HG02588 (cell line): ENCODE data around the gene CHN2.

ENCODE experiments used
- ATAC-seq: cut with Tn5 transposase; IDR thresholded peaks from one replicate; pipeline ENCODE4 v1.9.1; 2021; ENCODE audit warnings: mild to moderate bottlenecking, moderate library complexity; ENCODE audit not compliant: unreplicated experiment

The CHN2 gene

GRCh38 chr7:29304756-29305155, 110.2 kb downstream of the CHN2 start:
- ATAC-seq = no peak

- ATAC-seq = no peak
These were observed 111.9 kb downstream of the CHN2 start for GRCh38 chr7:29306319-29306991.

- ATAC-seq = no peak
These were observed 113.8 kb downstream of the CHN2 start for GRCh38 chr7:29308424-29308823.

- no peak for ATAC-seq
These were observed 114.7 kb downstream of the CHN2 start for GRCh38 chr7:29309041-29309854.

- no peak for ATAC-seq
These were observed 116.0 kb downstream of the CHN2 start for GRCh38 chr7:29310625-29311024.

- no peak for ATAC-seq
These were observed 116.7 kb downstream of the CHN2 start for GRCh38 chr7:29311314-29311713.

- ATAC-seq = no peak
These were observed 119.6 kb downstream of the CHN2 start for GRCh38 chr7:29314148-29314547.

- ATAC-seq = no peak
These were observed 120.7 kb downstream of the CHN2 start for GRCh38 chr7:29315122-29315891.

GRCh38 chr7:29315892-29316270, 121.3 kb downstream of the CHN2 start:
- ATAC-seq = no peak

GRCh38 chr7:29316926-29317325, 122.4 kb downstream of the CHN2 start:
- no peak for ATAC-seq

- ATAC-seq = no peak
These were observed 124.5 kb downstream of the CHN2 start for GRCh38 chr7:29318853-29319718.

GRCh38 chr7:29319719-29320521, 125.3 kb downstream of the CHN2 start:
- ATAC-seq = no peak

GRCh38 chr7:29320577-29320976, 126.0 kb downstream of the CHN2 start:
- ATAC-seq = no peak

- no peak for ATAC-seq
These were observed 127.6 kb downstream of the CHN2 start for GRCh38 chr7:29322023-29322712.

- no peak for ATAC-seq
These were observed 130.9 kb downstream of the CHN2 start for GRCh38 chr7:29325476-29325875.

- ATAC-seq = no peak
These were observed 132.3 kb downstream of the CHN2 start for GRCh38 chr7:29326864-29327263.

GRCh38 chr7:29327455-29327854, 132.9 kb downstream of the CHN2 start:
- no peak for ATAC-seq

GRCh38 chr7:29328045-29328444, 133.5 kb downstream of the CHN2 start:
- ATAC-seq = no peak

GRCh38 chr7:29328811-29329210, 134.2 kb downstream of the CHN2 start:
- no peak for ATAC-seq
